BJ (cell line): ENCODE measurements around the gene MANEAL. TPM values are rescaled to one million over a fixed set of nuclear protein-coding genes. Genes with fewer than 3 reads are reported as not detected.

ENCODE experiments used
- CTCF ChIA-PET: fragments of 350-600 bp; formaldehyde crosslinking; extraction: SDS; loops from one replicate; lab custom pipeline; 2021; ENCODE audit warnings: antibody characterized with exemption, inconsistent platforms; lab: Yijun Ruan, JAX
- POLR2A ChIA-PET: fragments of 300-600 bp; sonication (Branson Sonifier 250); formaldehyde crosslinking; extraction: SDS; loops from one replicate; lab custom pipeline; 2021; ENCODE audit warnings: antibody characterized with exemption; lab: Charles Lee
- DNase-seq: peaks from one replicate; pipeline ENCODE4 v3.0.0-alpha.2; 2011; ENCODE audit warnings: low read depth
- H3K27me3 ChIP-seq: 2 replicates; pipeline ENCODE4 v1.6.0; 2011; ENCODE audit warnings: low read length; ENCODE audit not compliant: control insufficient read depth, insufficient read depth
- H3K36me3 ChIP-seq: 2 replicates; pipeline ENCODE4 v1.5.1; 2011; ENCODE audit warnings: low read length; ENCODE audit not compliant: control insufficient read depth, insufficient read depth
- H3K4me3 ChIP-seq: 2 replicates; pipeline ENCODE4 v1.5.1; 2011; ENCODE audit warnings: low read depth, mild to moderate bottlenecking, control low read depth, low read length
- polyA plus RNA-seq: library from polyadenylated mRNA; depleted of rRNA; stranded (reverse); fragments of >200 nt; gene quantifications from 2 replicates; pipeline ENCODE4 v1.2.3, GENCODE V29; 2011
- TF ChIP-seq, protein P1 (sequence below): IDR thresholded peaks from 2 replicates; pipeline ENCODE4 v1.5.1; 2011; ENCODE audit warnings: low read depth, mild to moderate bottlenecking, control low read depth, inconsistent platforms, low read length, moderate library complexity; ENCODE audit not compliant: insufficient read depth

Gene MANEAL
- polyA plus RNA-seq, 1 experiment = 4.0 TPM

DNA sequence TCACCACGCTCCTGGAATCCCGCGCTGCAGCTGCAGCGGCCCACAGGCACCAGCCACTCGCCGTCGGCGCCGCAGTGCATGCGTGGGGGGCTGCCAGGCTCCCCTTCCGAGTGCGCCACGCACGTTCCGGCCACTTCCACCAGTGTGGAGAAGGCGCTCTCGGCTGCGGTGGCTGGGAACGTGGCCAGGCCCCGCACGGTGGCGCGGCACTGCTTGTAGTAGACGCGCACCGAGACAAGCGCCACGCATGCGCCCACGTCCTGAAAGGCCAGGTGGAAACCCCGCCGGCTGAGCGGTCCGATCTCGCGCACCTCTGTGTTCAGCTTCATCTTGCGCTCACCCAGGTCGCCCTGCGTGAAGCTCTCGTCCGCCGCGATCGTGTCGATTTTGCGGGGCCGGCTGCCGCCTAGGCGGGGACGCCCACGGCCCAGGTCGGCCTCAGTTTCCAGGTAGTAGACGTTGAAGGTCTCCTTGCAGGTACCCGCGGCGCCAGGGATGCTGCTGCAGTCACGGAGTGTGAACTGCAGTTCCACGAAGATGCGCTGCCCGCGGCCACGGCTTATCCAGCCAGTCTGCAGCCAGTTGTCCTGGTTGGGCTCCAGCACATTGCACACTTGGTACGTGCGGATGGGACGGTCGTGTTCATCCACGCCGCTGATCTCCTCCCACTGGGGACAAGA lies 32.1 kb upstream of the MANEAL start:
- CTCF ChIA-PET = no interaction called here
- no peak overlapping the region for H3K4me3 ChIP-seq
- POLR2A ChIA-PET = no interaction called here
- H3K27me3 ChIP-seq = peaks cover 20% of the 10 kb centered on the region
- TF ChIP-seq, protein P1, sequence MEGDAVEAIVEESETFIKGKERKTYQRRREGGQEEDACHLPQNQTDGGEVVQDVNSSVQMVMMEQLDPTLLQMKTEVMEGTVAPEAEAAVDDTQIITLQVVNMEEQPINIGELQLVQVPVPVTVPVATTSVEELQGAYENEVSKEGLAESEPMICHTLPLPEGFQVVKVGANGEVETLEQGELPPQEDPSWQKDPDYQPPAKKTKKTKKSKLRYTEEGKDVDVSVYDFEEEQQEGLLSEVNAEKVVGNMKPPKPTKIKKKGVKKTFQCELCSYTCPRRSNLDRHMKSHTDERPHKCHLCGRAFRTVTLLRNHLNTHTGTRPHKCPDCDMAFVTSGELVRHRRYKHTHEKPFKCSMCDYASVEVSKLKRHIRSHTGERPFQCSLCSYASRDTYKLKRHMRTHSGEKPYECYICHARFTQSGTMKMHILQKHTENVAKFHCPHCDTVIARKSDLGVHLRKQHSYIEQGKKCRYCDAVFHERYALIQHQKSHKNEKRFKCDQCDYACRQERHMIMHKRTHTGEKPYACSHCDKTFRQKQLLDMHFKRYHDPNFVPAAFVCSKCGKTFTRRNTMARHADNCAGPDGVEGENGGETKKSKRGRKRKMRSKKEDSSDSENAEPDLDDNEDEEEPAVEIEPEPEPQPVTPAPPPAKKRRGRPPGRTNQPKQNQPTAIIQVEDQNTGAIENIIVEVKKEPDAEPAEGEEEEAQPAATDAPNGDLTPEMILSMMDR = no peak
- H3K36me3 ChIP-seq = no peaks in the 10 kb centered on the region
- no peak for DNase-seq

DNA sequence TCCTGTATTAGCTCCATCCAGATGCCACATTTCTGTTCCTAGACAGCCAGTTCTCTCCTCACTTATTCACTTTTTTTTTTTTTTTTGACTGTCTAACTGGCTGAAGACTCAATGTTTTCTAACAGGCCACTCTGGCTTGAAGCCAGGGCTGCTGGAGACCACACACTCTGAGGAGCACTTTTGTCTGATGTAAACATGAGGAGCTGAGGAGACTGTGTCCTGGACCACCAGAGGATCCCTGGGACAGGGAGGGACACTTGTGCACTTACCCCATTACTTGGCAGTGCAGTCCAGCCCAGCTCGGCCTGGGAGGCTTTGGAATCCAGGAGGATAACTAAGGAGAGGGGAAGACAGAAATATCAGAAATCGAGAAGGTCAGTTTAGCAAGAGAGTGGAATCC lies 31.1 kb upstream of the MANEAL start:
- peaks cover 22% of the 10 kb centered on the region for H3K27me3 ChIP-seq
- no peak for DNase-seq
- TF ChIP-seq, protein P1 = no peak
- ChIA-PET CTCF (no interaction called here), POLR2A (no interaction called here)
- no peak overlapping the region for H3K4me3 ChIP-seq
- no peaks in the 10 kb centered on the region for H3K36me3 ChIP-seq

DNA sequence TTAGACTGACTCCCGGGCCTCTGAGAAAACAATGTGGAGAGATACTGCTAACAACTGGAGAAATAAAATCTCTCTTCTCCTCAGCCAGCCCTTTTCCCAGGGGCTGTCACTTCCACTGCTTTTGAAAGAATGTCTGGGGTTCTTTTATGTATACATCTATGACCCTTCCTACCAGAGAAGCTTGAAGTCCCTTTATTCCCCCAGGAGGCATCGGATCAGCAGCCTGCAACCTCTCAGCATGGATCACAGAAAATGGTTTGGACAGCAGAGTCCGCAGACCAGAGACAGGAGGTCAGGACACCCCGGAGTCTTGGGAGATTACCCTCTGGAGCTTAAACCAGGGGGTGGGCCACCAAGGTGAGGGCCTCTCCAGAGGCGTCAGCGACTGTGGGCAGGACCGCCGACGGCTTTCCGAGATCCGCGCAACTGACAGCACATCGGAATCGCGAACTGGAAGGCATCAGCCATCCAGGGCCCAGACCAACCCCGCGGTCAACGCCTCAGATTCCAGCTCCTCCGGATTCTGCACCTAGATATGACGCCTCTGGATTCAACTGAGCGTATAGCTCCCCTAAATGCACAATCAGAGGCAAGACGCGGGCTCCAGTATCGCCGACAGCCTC lies 29.7 kb upstream of the MANEAL start:
- Histone ChIP-seq H3K36me3 (no peaks in the 10 kb centered on the region), H3K27me3 (peaks cover 22% of the 10 kb centered on the region), H3K4me3 (no peak overlapping the region)
- CTCF ChIA-PET = no interaction called here
- TF ChIP-seq, protein P1 = no peak
- POLR2A ChIA-PET = no interaction called here
- DNase-seq = no peak

DNA sequence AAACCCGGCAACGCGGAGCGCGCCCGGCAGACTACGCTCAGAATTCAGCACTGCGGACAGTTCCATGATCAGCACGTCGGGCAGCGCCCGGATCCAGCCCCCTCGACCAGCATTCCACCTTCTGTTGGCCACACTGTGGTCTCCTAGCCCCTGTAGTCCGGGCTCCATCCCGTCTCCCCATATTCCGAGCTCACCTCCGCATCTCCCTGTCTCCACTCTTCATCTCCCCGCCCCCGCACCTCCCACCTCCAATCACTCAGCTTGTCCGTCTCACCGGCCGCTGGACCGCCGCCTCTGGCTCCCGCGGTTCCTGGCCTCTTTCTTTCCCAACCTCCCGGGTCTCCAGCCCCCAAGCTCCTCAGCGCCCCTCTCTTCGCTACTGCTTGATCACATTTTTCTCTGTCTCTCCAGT lies 29.2 kb upstream of the MANEAL start:
- no peak for DNase-seq
- H3K36me3 ChIP-seq = no peaks in the 10 kb centered on the region
- ChIA-PET POLR2A (no interaction called here), CTCF (no interaction called here)
- TF ChIP-seq, protein P1 = no peak
- H3K27me3 ChIP-seq = peaks cover 22% of the 10 kb centered on the region
- no peak overlapping the region for H3K4me3 ChIP-seq

DNA sequence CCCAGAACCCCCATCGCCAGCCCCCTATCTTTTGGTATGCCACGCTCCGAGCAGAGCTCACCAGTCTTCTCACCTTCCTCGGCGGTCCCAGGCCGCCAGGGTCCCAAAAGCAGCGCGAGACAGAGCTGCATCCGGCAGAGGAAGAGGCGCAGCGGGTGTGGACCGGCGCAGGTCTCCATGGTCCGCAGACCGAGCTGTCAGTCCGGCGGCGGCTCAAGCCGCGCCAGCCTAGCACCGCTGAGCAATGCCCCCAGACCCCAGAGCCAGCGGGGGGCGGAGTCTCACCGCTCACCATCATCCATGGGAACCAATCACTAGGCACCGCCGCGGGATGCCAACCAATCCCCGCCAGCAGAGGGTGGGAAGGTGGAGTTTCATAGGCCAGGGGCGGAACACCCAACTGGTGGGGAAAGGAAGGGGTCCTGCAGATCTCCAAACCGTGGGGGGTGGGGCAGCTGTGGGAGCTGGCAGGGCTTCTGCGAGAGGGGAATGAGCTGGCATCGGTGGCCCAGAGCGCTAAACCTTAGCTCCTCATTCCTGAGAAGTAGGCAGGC lies 28.7 kb upstream of the MANEAL start, which contains the start of gene EPHA10:
Gene EPHA10, minus strand, starts transcription at position 233 of the 554 bp plus-strand sequence. Its CDS starts 54 bp downstream, at position 179.
- TF ChIP-seq, protein P1 = no peak
- peaks cover 22% of the 10 kb centered on the region for H3K27me3 ChIP-seq
- DNase-seq = no peak
- no peak within 1 kb of the TSS for H3K4me3 ChIP-seq
- H3K36me3 ChIP-seq = no peaks in the 10 kb centered on the region
- CTCF ChIA-PET = interaction anchor here (0.6 kb wide), 1 partner anchor 795 kb away, joined by 4 read pairs; no protein-coding TSS in a partner anchor
- POLR2A ChIA-PET = no interaction called here
